Dedifferentiated amniotic fluid mesenchymal stem cell (primary cell): ENCODE data around the gene SLC27A5.

ENCODE experiments used
- DNase-seq: peaks from one replicate; pipeline ENCODE4 v3.0.0-alpha.2; 2016; ENCODE audit errors: extremely low spot score

The SLC27A5 gene, protein sequence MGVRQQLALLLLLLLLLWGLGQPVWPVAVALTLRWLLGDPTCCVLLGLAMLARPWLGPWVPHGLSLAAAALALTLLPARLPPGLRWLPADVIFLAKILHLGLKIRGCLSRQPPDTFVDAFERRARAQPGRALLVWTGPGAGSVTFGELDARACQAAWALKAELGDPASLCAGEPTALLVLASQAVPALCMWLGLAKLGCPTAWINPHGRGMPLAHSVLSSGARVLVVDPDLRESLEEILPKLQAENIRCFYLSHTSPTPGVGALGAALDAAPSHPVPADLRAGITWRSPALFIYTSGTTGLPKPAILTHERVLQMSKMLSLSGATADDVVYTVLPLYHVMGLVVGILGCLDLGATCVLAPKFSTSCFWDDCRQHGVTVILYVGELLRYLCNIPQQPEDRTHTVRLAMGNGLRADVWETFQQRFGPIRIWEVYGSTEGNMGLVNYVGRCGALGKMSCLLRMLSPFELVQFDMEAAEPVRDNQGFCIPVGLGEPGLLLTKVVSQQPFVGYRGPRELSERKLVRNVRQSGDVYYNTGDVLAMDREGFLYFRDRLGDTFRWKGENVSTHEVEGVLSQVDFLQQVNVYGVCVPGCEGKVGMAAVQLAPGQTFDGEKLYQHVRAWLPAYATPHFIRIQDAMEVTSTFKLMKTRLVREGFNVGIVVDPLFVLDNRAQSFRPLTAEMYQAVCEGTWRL

DNA sequence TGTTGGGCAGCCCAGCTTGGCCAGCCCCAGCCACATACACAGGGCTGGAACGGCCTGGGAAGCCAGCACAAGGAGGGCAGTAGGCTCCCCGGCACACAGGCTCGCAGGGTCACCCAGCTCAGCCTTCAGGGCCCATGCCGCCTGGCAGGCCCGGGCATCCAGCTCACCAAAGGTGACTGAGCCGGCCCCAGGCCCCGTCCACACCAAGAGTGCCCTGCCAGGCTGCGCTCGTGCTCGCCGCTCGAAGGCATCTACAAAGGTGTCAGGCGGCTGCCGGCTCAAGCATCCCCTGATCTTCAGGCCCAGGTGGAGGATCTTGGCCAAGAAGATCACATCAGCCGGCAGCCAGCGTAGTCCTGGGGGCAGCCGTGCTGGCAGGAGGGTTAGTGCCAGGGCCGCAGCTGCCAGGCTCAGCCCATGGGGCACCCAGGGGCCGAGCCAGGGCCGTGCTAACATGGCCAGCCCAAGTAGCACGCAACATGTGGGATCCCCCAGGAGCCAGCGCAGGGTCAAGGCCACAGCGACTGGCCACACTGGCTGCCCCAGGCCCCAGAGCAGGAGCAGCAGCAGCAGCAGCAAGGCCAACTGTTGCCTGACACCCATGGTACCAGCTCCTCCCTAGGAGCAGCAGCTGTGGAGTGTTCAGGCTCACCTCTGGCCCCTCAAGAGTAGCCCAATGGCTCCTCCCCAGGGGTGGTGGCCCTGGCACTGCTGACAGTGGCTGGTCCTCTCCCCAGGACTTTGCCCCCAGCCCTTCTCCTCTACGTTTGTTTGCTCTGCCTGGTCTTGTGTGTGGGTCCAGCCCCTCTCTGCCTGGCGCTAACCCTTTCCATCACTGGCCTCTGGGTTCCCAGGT, at the start of gene SLC27A5:
Gene SLC27A5, minus strand, starts transcription at position 640 of the 856 bp plus-strand sequence. Its CDS starts 37 bp downstream, at position 603.
- DNase-seq: no peak

DNA sequence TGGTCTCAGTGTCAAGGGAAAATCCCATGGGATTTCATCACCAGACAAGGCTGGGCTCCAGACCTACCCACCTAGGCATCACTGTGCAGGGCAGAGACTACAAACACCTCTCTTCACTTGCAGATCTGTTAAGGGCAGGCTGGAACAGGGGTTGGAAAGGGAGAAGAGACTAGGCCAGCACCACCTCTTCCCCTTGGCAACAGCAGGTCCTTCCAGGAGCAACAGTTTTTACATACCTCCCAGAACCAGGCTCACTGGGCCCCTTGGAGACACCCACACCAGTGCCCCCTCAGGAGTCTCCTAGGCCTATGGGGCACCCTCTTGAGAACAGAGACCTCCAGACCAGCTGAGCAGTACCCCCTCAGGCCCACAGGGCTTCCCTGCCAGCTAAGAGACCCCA, 49.1 kb upstream of the SLC27A5 start:
- no peak for DNase-seq

DNA sequence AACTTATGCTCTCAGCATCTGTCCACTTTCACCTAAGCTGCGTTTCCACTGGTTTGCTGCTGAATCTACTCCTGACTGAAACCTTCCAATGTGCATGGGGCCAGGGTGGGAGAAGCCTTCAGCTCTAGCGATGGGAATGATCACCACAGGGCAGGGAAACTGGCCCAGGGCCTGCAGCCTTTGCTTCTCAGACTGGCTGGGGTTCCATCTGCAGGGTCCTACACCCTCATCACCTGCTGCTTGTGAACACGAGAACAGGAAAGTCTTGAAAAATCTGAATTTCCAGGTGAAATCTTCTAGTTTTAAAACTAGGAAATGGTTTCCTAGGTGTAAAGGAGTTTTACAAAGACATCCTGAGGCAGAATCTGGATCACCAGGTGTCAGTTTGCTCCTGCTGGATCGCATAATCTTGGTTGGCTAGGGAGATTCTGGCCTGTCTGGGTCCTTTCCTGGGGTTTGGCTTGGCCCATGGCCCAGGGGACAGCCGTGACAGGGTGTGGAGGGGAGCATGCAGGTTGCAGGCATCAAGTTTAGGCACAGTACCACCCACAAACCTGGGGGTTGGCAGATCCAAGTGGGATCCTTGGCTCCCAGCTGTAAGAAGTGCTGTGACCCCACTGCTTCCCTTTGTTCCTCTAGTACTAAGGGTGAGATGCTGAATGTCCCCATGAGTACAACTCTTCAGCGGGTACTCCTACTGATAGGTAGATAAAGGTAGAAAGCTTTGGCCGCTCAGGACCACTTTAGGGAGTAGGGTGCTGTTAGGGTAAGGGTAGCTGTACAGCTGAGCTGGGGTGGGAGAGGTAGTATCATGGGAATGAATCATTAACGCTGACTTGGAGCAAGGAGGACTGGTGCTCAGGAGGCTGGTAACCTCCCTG, 48.5 kb upstream of the SLC27A5 start:
- no peak for DNase-seq

DNA sequence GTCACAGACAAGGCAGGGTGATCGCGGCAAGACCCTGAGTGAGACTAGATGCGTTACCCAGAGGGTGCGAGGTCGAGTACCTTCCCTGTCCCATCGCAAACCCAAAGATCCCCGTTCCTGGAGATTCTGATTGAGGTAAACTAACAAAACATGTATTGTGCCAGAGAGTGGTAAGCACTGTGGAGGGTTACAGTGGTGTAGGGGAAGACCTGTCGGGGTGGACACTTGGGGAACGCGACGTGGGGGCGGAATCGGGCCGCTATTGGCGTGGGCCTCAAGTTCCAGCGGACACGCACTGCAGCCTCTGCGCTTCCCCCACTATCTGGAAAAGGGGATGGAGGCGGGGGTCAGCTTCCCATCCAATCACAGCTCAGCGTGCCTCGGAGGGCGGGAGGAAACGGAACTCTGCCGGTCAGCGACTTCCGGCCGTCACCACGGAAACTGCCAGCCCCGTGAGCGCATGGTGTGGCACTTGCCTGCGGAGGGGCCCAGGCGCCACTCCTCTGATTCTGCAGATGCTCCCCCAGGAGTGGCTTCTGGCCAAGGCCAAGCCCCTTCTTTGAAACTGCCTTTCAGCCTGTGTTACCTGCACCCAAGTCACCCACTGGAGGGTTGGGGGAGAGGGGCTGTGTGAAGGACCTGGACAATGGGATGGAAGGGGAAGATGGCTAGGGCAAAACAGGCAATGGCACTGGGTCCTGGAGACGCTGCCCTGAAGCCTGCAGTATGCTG, 47.6 kb upstream of the SLC27A5 start:
- peak; percentile 80 for DNase-seq

DNA sequence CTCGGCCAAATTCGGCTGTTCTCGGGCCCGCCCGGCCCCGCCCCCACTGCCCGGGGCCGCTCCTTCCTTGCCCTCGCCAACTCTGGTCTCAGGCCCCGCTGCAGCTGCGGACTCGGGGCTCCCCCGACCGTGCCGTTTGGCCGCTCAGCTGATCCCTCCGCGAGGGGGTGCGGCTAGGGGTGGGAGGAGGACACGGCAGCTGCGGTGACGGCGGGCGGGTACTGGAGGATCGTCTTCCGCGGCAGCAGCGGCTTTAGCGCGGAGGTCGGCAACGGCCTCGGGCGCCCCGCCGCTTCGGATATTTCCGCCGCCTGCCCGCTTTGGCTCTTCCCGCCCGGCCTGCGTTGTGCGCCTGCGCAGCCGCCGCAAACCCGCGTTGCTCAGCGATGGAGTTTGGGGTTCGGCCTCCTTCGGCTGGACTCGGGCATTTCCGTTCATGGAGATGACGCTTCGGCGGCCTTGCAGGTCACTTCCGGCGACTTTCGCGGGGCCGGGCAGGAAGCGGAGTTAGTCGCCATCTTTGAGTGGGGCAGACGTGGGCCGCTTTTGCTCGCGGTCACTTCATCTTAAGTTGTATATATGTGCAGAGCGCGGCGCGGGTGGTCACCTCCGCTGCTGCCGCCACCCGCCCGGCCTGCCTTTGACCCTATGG, 47.0 kb upstream of the SLC27A5 start:
- DNase-seq: peak; percentile 99

DNA sequence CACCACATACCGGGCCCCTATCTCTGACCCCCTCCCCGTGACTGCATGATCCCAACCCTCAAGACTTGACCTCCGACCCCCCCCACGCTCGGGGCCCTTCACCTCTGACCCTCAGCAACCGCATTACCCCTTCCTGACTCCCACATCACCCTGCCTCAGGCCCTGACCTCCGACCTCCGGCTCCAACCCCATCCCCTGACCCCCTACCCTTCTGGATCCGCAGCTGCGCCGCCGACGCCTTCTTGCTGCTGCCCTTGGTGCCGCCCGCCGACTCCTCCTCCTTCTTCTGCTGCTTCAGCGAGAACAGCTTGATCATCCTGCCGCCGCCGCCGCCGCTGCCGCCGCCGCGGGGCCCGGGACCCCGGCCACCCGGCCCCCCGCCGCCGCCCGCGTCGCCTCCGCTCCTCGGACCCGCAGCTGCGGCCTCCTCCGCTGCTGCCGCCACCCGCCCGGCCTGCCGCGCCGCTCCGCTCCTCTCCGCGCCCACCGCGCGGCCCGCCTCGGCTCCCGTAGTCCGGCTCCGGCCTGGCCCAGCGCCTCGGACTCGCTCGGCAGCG, 46.4 kb upstream of the SLC27A5 start, which contains the start of gene UBE2M:
Gene UBE2M, minus strand, starts transcription at position 546 of the 557 bp plus-strand sequence. Its CDS starts 230 bp downstream, at position 316.
- no peak for DNase-seq

DNA sequence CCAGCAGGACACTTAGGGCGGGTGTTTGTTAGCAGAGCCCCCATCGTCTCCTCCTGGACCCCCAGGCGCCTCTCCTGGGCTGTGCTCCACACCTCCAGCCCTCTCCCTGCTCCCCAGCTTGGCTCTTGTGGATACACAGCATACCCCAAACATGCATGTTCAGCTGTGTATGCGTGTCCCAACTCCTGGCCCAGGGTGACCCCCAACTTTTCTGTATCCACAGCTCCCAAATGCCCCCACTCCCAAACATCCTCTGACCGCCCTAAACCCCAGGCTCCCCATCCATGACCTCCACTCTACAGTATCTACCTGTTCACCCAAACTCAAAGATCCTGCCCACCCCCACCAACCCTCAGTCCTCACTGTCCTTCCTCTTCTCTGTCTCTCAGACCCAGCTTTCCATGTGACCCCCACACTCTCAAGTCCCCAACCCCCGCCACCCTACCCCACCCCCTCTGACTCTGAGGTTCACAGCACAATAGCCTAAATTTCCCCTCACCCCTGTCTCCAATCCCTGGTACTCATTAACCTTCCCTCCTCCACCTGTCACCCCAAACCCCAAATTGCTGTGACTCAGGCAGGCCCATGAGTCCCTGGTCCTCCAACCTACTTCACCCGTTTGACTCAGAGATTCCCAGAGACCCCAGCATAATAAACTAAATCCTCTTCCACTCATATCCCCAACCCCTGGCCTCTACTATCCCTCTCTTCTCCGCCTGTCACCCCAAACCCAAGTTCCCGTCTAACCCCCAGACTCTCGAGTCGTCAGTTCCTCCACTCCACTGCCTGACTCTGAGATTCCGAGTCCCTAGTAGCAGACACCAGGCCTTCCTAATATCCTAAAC, 45.7 kb upstream of the SLC27A5 start:
- no peak for DNase-seq

DNA sequence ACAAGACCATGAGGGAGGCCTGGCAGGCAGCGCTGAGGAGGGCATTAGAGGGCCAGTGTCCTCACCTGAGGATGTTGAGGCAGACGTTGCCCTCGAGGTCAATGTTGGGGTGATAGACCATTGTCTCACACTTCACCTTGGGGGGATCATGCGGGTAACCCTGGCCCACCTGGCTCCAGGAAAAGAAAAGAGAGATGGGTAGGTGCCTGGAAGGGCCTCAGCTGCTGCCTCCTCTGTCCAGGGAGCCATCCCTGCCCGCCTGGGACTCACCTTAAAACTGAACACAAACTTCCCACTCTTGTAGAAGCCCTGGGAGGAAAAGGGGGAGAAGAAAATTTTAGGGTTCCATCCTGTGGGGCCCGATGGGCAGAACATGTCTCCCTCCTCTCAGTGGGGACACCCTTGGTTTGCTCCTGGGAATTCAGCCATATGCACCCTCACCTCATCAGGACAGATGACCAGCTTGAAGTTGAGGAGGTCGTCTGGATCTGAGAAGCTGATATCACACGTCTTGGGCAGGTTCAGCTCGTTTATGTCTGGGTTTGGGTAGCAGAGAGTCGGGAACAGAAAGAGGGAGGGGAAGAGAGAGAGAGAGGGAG, 44.9 kb upstream of the SLC27A5 start:
- DNase-seq: no peak

DNA sequence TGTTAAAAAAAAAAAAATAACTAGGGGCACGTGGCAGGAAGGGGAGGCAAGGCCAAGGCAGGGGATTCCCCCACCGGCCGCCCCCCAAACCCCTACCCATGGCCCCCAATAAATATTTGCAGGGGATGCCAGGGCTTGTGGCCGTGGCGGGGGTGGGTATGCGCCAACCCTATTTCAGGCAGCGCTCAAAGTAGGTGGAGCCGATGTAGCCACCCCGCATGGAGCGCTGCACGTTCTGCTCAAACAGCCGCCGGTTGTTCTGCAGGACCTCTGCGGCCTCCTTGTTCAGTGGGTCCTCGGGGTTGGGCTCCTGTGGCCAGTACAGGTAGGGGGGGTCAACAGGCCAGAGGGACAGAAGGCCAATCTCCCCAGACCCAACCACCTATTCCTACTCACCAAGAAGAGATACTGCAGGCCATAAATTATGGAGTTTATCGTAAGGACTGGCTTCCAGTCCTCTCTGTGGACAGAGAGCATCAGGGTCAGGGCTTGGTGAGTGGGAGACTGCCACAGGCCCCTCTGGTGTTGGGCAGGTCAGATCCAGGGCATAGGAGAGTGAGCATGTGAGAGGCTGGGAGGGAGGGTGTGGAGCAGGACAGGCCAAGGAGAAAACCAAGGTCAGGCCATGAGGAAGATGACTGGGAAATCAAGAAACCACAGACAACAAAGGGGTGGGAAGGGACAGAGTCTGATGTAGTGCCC, 44.3 kb upstream of the SLC27A5 start:
- no peak for DNase-seq

DNA sequence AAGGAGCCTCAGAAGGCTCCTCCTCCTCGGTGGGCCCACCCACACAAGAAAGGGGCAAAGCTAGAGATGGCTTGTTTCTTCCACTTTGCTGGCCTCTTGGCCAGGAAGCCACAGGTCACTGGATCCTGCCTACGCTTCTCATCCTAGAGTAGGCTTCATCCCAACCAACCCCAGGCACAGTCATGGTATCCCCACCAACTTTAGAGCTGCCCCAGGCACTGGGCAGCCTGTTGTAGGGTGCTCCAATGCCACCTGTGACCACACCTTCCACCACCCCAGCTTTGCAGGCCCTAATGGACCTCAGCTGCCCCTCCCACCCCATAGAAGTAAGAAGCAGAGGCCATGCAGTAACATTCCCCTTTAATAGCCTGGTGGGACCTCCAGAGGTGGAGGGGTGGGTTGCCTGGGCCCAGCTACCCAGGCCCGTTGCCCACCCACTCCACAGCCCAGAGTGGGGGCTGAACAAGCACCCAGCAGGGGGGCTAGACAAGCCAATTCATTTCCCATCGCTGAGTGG, 43.6 kb upstream of the SLC27A5 start:
- no peak for DNase-seq

DNA sequence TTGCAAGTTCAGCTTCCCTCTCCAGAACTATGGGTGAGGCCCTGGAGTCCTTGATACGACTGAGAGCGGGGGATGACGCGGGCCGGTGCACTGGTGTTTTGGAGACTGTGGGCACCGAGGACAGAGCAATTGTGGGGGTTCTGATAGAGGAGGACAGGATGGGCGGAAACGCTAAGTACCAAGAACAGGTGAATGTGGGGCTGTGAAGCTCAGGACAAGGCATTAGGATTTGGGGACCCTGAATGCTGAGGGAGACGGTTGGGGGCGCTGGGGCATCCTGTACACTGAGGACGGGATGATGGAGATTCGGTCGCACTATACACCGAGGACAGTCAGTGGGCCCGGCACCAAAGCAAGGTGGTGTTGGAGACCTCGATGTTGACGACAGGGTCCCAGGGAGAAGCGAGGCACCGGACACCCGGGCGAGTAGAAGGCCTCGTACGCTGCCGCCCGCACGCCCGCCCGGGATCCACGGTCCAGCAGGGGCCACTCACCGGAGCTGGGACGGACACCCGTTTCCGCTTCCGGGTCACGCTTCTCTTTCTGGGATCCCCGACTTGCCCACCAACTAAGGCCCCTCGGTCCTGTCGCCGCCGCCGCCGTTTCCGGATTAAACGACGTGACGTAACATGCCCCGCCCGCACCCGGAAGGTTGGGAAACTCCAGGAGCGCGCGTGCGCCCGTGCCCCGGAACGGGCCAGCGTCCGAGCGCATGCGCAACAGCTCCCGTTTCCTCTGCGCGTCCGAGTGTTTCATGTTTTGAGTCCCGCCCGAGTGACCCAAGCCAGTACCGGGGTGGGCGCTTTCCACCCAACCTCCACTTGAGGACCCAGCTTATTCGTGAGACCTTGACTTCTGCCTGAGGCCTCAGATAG, 42.9 kb upstream of the SLC27A5 start, which contains the start of gene CHMP2A:
Gene CHMP2A, minus strand, starts transcription at position 612 of the 875 bp plus-strand sequence. CDS start 893 bp downstream, outside the sequence.
- peak; percentile 95 for DNase-seq

DNA sequence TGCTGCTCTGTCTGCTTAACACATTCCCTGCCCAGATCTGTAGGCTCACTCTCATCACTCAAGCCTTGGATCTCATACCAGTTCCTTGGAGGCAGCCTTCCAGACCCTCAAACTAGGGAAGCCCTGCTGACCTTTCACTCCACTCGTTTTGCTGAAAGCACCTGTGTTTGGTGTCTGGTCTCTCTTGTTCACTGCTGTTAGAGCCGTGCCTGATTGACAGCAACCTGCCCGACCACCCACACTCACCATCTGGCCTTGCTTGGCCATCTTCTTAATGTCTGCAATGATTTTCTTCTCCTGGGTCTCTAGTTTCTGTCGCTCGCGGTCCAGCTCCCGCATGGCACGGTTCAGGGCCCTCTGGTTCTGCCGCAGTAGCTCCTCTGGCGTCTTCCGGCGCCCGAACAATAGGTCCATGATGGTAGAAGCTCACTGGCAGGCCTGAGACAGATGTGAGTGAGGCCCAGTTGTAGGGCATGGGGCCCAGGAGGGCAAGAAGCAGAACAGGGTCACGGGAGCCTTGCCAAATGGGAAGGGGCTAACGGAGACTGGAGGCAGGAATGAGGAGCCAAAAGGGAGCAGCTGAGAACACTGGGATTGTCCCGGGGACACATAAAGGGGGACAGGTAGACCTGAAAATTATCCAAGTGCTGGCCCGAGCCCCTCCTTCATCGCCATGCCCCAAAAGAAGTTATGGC, 42.2 kb upstream of the SLC27A5 start:
- no peak for DNase-seq

DNA sequence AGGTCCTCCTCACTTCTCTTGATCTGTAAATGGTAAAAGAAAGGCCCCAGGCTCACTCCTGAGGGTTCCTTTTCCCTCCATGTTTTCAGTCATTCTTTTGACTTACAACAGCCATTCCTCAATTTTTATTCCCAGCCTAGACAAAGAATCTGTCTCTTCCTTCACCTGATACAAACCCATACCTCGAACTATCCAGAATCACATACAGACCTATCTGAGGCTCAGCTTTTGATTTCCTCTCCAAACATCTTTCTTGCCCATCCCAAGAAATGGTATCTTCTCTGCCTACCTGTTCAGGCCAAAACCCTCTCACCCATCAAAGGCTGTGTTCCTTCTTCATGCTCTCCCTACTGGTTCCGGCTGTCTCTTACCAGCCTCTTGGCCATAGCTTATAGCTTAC, 40.9 kb upstream of the SLC27A5 start:
- no peak for DNase-seq

DNA sequence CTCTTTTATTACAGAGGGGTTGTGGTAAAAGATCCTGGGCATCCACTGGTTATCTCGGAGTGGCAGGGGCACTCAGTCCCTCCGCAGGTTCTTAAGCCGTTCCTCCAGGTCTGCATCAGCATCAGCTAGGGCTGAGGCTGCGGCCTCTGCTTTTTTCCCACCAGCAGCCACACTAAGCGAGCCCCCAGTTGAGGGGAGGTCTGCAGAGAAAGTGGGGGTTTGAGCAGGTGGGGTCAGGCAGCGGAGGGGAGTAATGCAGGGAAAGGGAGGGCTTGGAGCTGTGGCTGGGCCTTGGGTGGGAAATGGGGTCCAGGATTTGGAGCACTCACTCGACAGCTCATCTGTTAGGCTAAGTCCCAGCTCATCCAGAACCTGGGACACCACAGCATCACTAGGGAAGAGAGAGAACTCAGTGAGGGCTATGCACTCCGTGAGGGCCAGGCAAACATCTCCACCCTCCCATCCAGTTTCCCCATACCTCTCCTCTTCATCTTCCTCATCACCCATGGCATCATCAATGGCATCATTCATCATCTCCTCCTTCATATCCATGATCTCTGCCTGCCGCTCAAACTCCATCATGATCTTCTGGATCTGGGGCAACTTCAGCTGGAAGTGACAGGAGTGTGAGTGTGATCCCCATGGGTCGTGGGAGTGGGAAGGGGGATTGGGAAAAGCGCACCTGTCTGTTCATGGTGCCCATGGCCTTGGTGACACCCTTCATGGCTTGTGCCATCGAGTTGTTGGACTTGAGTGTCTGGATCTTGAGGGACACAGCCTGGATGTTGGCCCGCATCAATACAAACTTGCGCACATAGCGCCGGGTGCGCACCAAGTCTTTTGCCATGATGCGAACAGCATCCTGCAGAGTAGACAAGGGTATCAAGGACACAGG, 40.0 kb upstream of the SLC27A5 start:
- DNase-seq: no peak

DNA sequence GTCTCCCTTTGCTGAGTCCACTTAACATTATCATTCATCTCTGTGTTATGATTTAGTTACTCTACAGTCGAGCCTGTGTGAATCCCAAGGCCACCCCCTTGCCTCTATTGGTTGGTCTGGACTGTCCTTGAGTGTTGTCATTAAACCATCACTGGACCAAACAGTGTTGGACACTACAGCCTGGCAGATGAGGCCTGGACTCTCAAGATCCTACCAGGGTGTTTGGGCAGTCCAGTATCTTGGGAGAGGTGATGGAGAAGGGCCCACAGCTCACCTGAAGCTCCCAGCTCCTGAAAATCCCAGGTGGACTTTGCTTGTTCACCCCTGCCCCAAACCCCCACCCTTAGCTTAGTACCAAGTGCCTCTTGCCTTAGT, 39.3 kb upstream of the SLC27A5 start:
- no peak for DNase-seq
